Vagina (tissue), 2 donors: ENCODE results near the gene CACYBP. TPM values are rescaled to one million over a fixed set of nuclear protein-coding genes. Genes with fewer than 3 reads are reported as not detected.
A peak's percentile ranks its signal among the peaks of the same experiment; 100 is the strongest.

Experiments used
- DNase-seq, 2 donors: peaks; one replicate each; pipeline ENCODE4 v3.0.0-alpha.2; 2017; ENCODE audit errors: extremely low spot score in 2 of 2
- H3K27ac ChIP-seq: fragments of 200-600 bp; sonication (generic); one replicate; pipeline ENCODE4 v1.5.1; 2019
- H3K27me3 ChIP-seq: fragments of 200-600 bp; sonication (generic); one replicate; pipeline ENCODE4 v1.5.1; 2019
- H3K36me3 ChIP-seq, 2 donors: fragments of 200-600 bp; sonication (generic); one replicate each; pipeline ENCODE4 v1.5.1; 2017 to 2019
- H3K4me1 ChIP-seq: fragments of 200-600 bp; sonication (generic); one replicate; pipeline ENCODE4 v1.5.1; 2019
- H3K4me3 ChIP-seq, 2 donors: fragments of 200-600 bp; sonication (generic); 1 replicate in 1 of 2; 2 replicates in 1 of 2; pipeline ENCODE4 v1.5.1; 2016 to 2019
- H3K9me3 ChIP-seq: fragments of 200-600 bp; sonication (generic); one replicate; pipeline ENCODE4 v1.5.1; 2019
- POLR2A ChIP-seq, 2 donors: fragments of 450-650 bp; IDR thresholded peaks; one replicate each; pipeline ENCODE4 v1.6.1; 2017; ENCODE audit warnings: antibody characterized with exemption in 2 of 2, mild to moderate bottlenecking in 2 of 2, moderate library complexity in 2 of 2
- POLR2AphosphoS5 ChIP-seq, 2 donors: sonication (generic); formaldehyde crosslinking; IDR thresholded peaks; one replicate each; pipeline ENCODE4 v1.9.0; 2017; ENCODE audit warnings: antibody characterized with exemption in 2 of 2, mild to moderate bottlenecking in 2 of 2, low read depth in 1 of 2; ENCODE audit not compliant: insufficient read depth in 1 of 2
- intact Hi-C: fragments of 100-400 bp; cut with DNase I; formaldehyde crosslinking; loops from one replicate; pipeline ENCODE4 v1.15.1; 2023
- total RNA-seq: library from RNA; depleted of rRNA; stranded (reverse); fragments of >200 nt; gene quantifications from one replicate; pipeline ENCODE4 v1.2.3, GENCODE V29; 2016
- TF ChIP-seq, protein P1 (sequence below), 3 experiments: fragments of 450-650 bp in 2 of 3; fragments of 200-600 bp in 1 of 3; sonication (generic) in 1 of 3; IDR thresholded peaks; one replicate each; pipeline ENCODE4 v1.5.1; 2017 to 2019; ENCODE audit warnings: antibody characterized with exemption in 3 of 3, mild to moderate bottlenecking in 2 of 3, moderate library complexity in 2 of 3

CACYBP gene
- 60.9 TPM for total RNA-seq

- Histone ChIP-seq H3K27ac (peak within 1 kb of the TSS; percentile 100), H3K4me3 (peak within 1 kb of the TSS; percentile 88 to 98), H3K36me3 (peaks cover 0 to 3% of the 10 kb centered on the region in 2 donors), H3K4me1 (peaks cover 45% of the 10 kb centered on the region), H3K27me3 (no peaks in the 10 kb centered on the region), H3K9me3 (no peaks in the 10 kb centered on the region)
- peak in 1 of 2 donors; percentile 93 for DNase-seq
- TF ChIP-seq POLR2AphosphoS5 (IDR thresholded peaks at IDR 0.05; ENCODE audit: insufficient read depth in 1 of 2, low read depth in 1 of 2) (peak in 1 of 2 donors; percentile 4), POLR2A (IDR thresholded peaks at IDR 0.05) (peak; percentile 82)
- TF ChIP-seq, protein P1, sequence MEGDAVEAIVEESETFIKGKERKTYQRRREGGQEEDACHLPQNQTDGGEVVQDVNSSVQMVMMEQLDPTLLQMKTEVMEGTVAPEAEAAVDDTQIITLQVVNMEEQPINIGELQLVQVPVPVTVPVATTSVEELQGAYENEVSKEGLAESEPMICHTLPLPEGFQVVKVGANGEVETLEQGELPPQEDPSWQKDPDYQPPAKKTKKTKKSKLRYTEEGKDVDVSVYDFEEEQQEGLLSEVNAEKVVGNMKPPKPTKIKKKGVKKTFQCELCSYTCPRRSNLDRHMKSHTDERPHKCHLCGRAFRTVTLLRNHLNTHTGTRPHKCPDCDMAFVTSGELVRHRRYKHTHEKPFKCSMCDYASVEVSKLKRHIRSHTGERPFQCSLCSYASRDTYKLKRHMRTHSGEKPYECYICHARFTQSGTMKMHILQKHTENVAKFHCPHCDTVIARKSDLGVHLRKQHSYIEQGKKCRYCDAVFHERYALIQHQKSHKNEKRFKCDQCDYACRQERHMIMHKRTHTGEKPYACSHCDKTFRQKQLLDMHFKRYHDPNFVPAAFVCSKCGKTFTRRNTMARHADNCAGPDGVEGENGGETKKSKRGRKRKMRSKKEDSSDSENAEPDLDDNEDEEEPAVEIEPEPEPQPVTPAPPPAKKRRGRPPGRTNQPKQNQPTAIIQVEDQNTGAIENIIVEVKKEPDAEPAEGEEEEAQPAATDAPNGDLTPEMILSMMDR (IDR thresholded peaks at IDR 0.05) = no peak
- intact Hi-C loops = no loop called here
These were observed at the start of gene CACYBP for GRCh38 chr1:174999936-175000696. Gene CACYBP, plus strand, starts transcription at chr1:174999947. Its CDS starts 234 bp downstream, at chr1:175000181.

DNA sequence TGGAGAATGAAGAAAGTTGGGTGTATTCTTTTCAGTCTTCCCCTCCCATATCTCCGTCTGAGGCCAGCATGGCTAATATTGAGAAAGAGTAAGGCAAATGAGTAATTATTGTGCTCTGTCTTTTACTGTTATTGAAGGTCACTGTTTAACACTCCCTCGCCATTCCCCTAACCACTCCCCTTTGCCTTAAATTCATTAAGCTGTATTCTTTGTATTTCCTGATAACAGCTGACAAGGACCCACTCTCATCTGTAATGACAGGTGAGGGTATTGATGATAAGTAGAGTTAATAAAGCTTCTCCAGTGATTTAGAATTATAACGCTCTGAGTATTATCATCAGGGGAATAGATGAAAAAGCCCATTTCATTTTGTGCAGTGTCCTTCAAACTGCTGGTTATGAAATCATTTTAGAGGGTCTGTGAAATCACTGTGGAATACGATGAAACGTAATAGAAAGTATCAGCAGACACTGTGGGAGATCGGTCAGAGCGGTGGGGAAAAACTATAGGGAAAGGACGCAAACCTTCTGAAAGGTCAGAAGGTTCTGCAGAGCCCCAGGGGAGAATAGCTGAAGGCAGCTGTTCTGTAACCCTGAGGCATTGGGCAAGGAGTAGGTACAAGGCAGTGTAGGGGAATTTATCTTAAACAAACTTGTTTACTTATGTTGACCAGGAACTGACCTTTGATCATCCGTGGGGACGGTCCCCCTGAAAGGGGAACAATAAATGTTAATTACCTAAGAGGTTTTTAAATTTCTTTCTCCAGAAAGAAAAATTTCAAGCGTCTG lies 46.3 kb upstream of the CACYBP start:
- intact Hi-C loops = no loop called here
- no peak for DNase-seq
- Histone ChIP-seq H3K4me3 (no peak overlapping the region), H3K4me1 (no peaks in the 10 kb centered on the region), H3K36me3 (no peaks in the 10 kb centered on the region), H3K9me3 (no peaks in the 10 kb centered on the region), H3K27me3 (no peaks in the 10 kb centered on the region), H3K27ac (no peak overlapping the region)
- TF ChIP-seq POLR2AphosphoS5 (IDR thresholded peaks at IDR 0.05; ENCODE audit: insufficient read depth in 1 of 2, low read depth in 1 of 2) = no peak
- TF ChIP-seq, protein P1 (IDR thresholded peaks at IDR 0.05) = no peak
- no peak for TF ChIP-seq POLR2A (IDR thresholded peaks at IDR 0.05)

DNA sequence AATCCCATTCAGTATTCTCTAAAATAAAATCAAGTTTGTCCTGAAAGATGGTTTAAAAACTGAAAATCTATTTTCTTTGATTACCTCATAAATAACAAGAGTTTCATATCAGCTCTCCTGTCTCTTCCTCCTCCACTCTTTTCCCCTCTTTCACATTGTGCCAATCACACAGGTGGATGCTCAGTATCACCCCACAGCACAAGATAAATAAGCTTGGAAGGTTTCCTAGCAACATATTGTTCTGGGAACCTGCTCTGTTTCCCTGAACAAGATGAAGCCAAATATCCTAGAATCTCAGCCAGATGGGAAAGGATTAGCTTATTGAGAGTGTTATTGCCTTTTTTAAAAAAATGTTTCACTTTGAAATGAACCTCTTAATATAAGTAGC lies 45.7 kb upstream of the CACYBP start:
- no peak for TF ChIP-seq POLR2A (IDR thresholded peaks at IDR 0.05)
- TF ChIP-seq, protein P1 (IDR thresholded peaks at IDR 0.05) = no peak
- no peak for TF ChIP-seq POLR2AphosphoS5 (IDR thresholded peaks at IDR 0.05; ENCODE audit: insufficient read depth in 1 of 2, low read depth in 1 of 2)
- no peak for DNase-seq
- intact Hi-C loops = no loop called here
- no peaks in the 10 kb centered on the region for H3K4me1 ChIP-seq
- no peak overlapping the region for H3K27ac ChIP-seq
- no peak overlapping the region for H3K4me3 ChIP-seq
- H3K9me3 ChIP-seq = no peaks in the 10 kb centered on the region
- no peaks in the 10 kb centered on the region for H3K36me3 ChIP-seq
- H3K27me3 ChIP-seq = no peaks in the 10 kb centered on the region

DNA sequence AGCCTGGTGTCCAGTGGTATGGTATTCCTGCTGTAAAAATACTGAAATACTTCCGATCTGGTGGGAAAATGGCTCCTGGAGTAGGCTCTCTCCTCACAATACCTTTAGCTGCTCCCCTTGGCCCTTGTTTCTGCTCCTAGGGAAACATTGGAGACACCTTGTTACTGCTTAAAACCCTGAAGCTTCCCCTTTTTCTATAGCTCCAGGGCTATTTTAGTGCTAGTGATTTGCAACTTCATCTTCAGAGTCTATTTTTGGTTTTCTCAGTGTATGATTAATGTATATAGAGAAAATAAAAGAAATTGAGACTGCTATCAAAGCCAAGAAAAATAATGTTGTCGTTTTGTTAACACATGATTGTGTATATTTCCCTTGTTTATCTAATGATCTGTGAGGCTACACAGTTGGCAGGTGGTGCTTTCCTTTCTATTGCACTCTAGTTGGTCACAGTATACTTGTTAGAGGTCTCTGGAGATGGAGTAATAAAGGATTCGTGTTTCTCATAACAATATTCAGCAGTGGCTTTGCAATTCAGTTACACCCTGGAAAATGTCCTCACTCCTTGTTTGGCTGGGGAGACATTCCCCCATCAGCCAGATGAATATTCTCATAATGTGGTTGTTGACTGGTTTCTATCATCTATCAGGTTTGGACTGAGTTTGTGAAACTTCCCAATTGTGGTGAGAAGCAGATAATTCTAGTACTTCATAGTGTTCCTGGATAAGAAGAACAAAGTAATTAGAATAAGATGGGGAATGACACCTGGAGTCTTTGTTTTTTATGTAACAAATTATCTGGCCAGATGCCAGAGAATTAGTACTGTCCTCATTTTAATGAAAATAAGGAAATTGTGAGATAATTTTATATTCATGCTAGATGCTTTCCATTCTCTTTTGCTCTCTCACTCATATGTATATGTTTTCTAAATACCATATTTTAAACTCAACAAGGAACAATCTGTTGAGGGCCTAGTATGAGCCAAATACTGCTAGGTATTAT lies 44.8 kb upstream of the CACYBP start:
- no peak for DNase-seq
- H3K4me1 ChIP-seq = no peaks in the 10 kb centered on the region
- intact Hi-C loops = no loop called here
- H3K27ac ChIP-seq = no peak overlapping the region
- H3K36me3 ChIP-seq = no peaks in the 10 kb centered on the region
- H3K4me3 ChIP-seq = no peak overlapping the region
- H3K9me3 ChIP-seq = no peaks in the 10 kb centered on the region
- TF ChIP-seq POLR2A (IDR thresholded peaks at IDR 0.05) = no peak
- TF ChIP-seq, protein P1 (IDR thresholded peaks at IDR 0.05) = no peak
- TF ChIP-seq POLR2AphosphoS5 (IDR thresholded peaks at IDR 0.05; ENCODE audit: insufficient read depth in 1 of 2, low read depth in 1 of 2) = no peak
- no peaks in the 10 kb centered on the region for H3K27me3 ChIP-seq
